ENCODE measurements around the gene CA12.

CA12 gene

DNA sequence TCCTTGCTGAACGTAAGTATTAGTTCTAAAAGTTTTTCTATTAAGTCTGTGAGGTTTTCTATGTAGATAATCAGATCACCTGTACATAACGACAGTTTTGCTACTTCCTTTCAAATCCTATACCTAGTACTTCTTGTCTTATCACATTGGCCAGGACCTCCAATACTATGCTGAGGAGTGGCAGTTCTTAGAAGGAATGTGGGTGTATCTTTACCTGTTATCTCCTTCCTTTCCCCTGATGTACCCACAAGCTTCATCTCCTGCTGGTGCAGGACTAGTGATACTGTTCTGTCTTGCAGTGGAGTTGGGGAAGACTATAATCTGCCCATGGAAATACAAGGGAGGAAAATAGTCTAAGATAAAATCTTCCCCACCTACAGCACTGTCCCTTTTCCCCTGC is 16.8 kb upstream of the CA12 start:
- no peaks in the 10 kb centered on the region for H3K36me3 ChIP-seq
- H3K9me3 ChIP-seq: no peaks in the 10 kb centered on the region
- no peak for DNase-seq
- H3K27me3 ChIP-seq: no peaks in the 10 kb centered on the region
- TF ChIP-seq, protein P1, sequence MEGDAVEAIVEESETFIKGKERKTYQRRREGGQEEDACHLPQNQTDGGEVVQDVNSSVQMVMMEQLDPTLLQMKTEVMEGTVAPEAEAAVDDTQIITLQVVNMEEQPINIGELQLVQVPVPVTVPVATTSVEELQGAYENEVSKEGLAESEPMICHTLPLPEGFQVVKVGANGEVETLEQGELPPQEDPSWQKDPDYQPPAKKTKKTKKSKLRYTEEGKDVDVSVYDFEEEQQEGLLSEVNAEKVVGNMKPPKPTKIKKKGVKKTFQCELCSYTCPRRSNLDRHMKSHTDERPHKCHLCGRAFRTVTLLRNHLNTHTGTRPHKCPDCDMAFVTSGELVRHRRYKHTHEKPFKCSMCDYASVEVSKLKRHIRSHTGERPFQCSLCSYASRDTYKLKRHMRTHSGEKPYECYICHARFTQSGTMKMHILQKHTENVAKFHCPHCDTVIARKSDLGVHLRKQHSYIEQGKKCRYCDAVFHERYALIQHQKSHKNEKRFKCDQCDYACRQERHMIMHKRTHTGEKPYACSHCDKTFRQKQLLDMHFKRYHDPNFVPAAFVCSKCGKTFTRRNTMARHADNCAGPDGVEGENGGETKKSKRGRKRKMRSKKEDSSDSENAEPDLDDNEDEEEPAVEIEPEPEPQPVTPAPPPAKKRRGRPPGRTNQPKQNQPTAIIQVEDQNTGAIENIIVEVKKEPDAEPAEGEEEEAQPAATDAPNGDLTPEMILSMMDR (IDR thresholded peaks at IDR 0.05; ENCODE audit: low read depth, low read length): no peak
- no peak overlapping the region for H3K4me3 ChIP-seq (ENCODE audit: low read depth, low read length)
- H3K4me1 ChIP-seq: peaks cover 4% of the 10 kb centered on the region; the same call in 1 of the 2 replicates

DNA sequence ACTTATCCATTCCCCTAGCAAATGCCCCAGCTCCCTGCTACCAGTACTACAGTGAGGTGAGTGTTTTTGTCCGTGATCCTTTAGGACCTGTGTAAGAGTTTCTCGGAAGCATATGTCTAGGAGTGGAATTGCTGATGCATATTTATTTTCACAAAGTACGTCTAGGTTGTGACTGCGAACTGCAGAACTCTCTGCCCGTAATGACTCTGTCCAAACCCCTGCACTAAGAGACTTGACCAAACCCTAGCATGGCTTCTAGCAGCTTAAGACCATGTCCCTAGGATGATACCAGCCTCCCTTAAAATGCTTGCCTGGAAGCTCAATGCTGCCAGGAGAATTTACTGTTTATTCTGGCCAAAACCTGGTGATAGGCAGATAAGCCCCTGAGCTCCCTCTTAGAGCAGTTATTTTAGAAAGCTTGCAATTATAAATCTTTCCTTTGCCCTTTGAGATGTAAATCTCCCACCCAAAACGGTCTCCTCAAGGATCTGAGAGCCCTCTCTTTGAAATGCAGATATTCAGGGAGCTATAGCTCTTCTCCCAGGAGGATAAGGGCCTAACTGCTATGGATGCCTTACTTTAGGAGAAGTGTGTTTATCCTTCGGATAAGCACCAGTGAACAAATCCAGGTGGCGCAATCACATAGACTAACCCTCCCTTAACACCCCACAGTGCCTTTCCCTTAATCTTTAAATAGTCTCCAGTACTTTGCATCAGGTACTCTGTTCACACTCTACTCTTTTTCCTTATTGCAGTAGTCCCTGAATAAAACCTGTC is 14.7 kb upstream of the CA12 start:
- Histone ChIP-seq H3K36me3 (no peaks in the 10 kb centered on the region), H3K27me3 (no peaks in the 10 kb centered on the region), H3K9me3 (no peaks in the 10 kb centered on the region), H3K4me3 (ENCODE audit: low read depth, low read length) (no peak overlapping the region), H3K4me1 (no peaks in the 10 kb centered on the region)
- no peak for DNase-seq
- TF ChIP-seq, protein P1 (IDR thresholded peaks at IDR 0.05; ENCODE audit: low read depth, low read length): 0 out of 2 replicates have a peak, but pooled peaks have one; percentile 8

DNA sequence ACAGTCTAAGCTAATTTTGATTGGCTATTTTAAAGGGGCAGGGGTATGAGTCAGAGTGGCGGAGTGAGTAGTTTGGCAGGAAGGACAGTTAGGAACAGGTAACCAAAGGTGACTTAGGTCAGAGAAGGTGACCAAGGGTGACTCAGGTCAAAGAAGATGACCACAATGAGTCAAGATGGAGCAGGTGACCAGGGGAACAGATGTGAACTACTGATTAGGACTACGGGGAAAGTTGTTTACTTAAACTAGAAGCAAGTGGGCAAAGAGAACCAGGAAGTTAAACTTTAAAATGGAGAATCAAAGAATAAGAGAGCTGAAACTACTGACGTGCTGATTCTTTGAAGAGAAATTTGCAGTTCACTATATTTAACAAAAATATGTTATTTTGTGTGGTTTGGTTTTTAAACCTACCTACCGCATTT is 14.1 kb upstream of the CA12 start:
- Histone ChIP-seq H3K4me1 (no peaks in the 10 kb centered on the region), H3K27me3 (no peaks in the 10 kb centered on the region), H3K36me3 (no peaks in the 10 kb centered on the region), H3K4me3 (ENCODE audit: low read depth, low read length) (no peak overlapping the region), H3K9me3 (no peaks in the 10 kb centered on the region)
- no peak for DNase-seq
- TF ChIP-seq, protein P1 (IDR thresholded peaks at IDR 0.05; ENCODE audit: low read depth, low read length): no peak

DNA sequence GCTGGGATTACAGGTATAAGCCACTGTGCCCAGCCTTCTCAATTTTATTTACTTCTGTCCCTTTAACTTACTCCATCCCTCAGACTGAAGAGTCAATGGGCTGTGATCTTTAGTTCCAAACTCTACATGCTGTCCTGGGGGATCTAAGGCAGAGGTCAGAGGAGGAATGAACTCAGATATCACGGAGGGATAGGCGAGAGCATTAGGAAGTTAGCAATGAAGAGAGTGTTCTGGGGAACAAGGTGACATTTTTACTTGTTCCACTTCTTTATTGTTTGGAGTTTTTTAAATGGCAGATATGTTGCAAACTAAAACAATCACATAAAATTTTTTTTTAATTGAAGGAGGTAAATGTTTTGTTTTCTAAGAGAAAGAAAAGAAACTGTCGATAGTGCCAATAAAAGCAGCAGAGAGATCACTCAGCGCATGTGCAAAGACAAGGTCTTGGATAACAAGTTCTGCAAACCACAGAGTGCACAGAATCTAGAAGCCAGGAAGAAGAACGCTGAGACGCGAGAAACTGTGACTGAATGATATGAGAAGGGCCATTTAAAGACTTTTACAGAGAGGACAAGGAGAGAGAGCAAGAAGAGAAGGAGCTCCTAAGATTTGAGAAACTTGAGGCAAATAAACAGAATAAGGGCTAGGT is 10.8 kb upstream of the CA12 start:
- Histone ChIP-seq H3K4me3 (ENCODE audit: low read depth, low read length) (no peak overlapping the region), H3K9me3 (no peaks in the 10 kb centered on the region), H3K4me1 (no peaks in the 10 kb centered on the region), H3K27me3 (peaks cover 4% of the 10 kb centered on the region; the same call in 1 of the 2 replicates), H3K36me3 (no peaks in the 10 kb centered on the region)
- TF ChIP-seq, protein P1 (IDR thresholded peaks at IDR 0.05; ENCODE audit: low read depth, low read length): no peak
- DNase-seq: no peak

DNA sequence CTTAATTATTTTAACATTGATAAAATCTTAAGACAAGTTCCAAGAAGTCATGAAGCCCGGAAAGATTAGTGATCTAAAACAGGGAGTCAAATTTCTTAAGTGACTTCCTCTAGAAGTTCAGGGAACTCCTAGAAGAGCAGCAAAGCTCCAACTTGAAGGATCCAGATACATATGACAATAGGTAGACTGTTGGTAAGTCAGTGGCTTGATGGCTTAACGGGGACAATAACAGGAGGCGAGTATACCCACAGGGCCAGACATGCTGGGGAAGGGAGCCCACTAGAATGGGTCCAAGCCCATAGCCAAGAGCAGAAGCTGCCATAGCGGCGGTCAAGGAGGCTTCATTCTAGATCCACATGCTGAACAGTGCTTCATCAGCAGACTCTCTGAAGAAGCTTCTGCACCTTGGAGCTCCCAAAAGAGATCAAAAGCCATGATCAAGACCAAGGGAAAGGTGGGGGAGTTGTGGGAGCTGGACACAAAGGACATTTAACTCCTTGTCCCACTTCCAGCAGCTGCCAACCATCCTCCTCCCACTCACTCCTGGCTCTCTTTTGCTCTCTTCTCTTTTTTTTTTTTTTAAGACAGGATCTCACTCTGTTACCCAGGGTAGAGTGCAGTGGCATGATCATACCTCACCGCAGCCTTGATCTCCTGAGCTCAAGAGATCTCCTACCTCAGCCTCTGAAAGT is 10.2 kb upstream of the CA12 start:
- Histone ChIP-seq H3K36me3 (no peaks in the 10 kb centered on the region), H3K4me3 (ENCODE audit: low read depth, low read length) (no peak overlapping the region), H3K4me1 (no peaks in the 10 kb centered on the region), H3K9me3 (no peaks in the 10 kb centered on the region), H3K27me3 (peaks cover 4% of the 10 kb centered on the region; the same call in 1 of the 2 replicates)
- no peak for DNase-seq
- TF ChIP-seq, protein P1 (IDR thresholded peaks at IDR 0.05; ENCODE audit: low read depth, low read length): no peak
